ENCODE data around the gene CTDSP1. TPM values are rescaled to one million over a fixed set of nuclear protein-coding genes. Genes with fewer than 3 reads are reported as not detected.

Gene CTDSP1
- total RNA-seq, 1 experiment from 2014 or later = 62.4 TPM

Other genes with a start within 250 kb of the CTDSP1 start
- not detected in 2 replicates for gene CXCR1, start 232.9 kb upstream of the CTDSP1 start, total RNA-seq (2014; rRNA removed; shearing (Covaris generic))
- gene ARPC2, start 182.7 kb upstream of the CTDSP1 start, total RNA-seq (2014; rRNA removed; shearing (Covaris generic)) = 600 and 648 TPM in 2 replicates
- 0.12 TPM in 1 of 2 replicates, not detected in the other for gene GPBAR1, start 138.9 kb upstream of the CTDSP1 start, total RNA-seq (2014; rRNA removed; shearing (Covaris generic))
- 126 and 163 TPM in 2 replicates for gene AAMP, start 129.7 kb upstream of the CTDSP1 start, total RNA-seq (2014; rRNA removed; shearing (Covaris generic))
- gene PNKD, start 129.3 kb upstream of the CTDSP1 start, total RNA-seq (2014; rRNA removed; shearing (Covaris generic)) = 85.5 and 98.8 TPM in 2 replicates
- gene TMBIM1, start 107.4 kb upstream of the CTDSP1 start, total RNA-seq (2014; rRNA removed; shearing (Covaris generic)) = 151 and 154 TPM in 2 replicates
- gene CATIP, start 43.0 kb upstream of the CTDSP1 start, total RNA-seq (2014; rRNA removed; shearing (Covaris generic)) = not detected in 2 replicates
- under 0.01 and 0.10 TPM in 2 replicates for gene SLC11A1, start 17.6 kb upstream of the CTDSP1 start, total RNA-seq (2014; rRNA removed; shearing (Covaris generic))
- not detected in 2 replicates for gene VIL1, start 19.3 kb downstream of the CTDSP1 start, total RNA-seq (2014; rRNA removed; shearing (Covaris generic))
- 12.0 and 12.3 TPM in 2 replicates for gene USP37, start 168.5 kb downstream of the CTDSP1 start, total RNA-seq (2014; rRNA removed; shearing (Covaris generic))
- gene CNOT9, start 169.0 kb downstream of the CTDSP1 start, total RNA-seq (2014; rRNA removed; shearing (Covaris generic)) = 90.0 and 100 TPM in 2 replicates
- gene PLCD4, start 208.0 kb downstream of the CTDSP1 start, total RNA-seq (2014; rRNA removed; shearing (Covaris generic)) = 8.5 and 10.2 TPM in 2 replicates